Measurements from ENCODE around the gene DISP2.

The DISP2 gene

DNA sequence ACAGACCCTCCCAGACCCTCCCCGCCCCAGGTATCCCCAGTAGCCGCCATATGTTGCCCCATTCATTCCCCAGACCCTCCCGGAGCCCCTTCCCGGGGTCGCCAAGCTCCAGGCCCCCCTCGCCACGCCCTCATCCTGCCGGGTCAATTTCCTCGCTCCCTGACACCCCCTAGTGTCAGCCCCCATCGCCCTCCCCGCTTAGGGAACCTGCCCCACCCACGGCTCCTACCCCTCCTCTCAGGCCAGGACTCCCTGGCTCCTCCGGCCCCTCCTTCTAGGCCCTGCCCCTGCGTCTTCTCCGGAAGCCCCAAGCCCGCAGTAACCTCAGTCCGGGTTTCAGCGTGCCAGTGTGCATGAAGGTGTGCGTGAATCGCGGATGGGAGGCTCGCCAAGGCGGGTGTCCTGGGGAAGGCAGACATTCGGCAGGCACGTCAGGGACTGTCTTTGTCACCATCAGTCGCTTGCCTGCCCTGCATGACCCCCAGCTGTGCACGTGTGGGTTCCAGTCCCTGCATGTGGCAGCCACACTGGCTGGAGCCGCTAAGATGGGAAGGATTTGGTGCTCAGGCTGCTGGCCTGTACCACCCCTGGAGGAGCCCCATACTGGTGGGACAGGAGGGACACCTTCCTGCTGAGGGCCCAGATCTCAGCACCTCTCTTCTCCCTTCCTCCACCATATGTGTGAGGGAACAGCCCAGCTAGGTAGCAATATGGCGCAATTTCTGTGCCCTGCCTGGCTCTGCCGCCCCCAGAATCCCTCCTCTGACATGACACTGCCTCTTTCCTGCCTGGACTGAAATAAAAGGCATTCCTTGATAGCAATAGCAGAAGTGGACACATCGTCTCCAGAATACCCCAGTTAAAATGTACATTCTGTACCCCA, 693 bp downstream of the DISP2 start:
- TF ChIP-seq CTCF (IDR thresholded peaks at IDR 0.05; ENCODE audit: unreplicated experiment in 3 of 3) = no peak
- H3K4me3 Mint-ChIP-seq = peak overlapping the region; percentile 79 to 85 (median 84)
- H3K36me3 Mint-ChIP-seq (ENCODE audit: low read depth) = no peaks in the 10 kb centered on the region
- no peaks in the 10 kb centered on the region for H3K9me3 Mint-ChIP-seq
- no peak overlapping the region for H3K27ac Mint-ChIP-seq
- peaks cover 22% of the 10 kb centered on the region for H3K4me1 Mint-ChIP-seq
- H3K27me3 Mint-ChIP-seq (ENCODE audit: low read depth) = peaks cover 51% of the 10 kb centered on the region

DNA sequence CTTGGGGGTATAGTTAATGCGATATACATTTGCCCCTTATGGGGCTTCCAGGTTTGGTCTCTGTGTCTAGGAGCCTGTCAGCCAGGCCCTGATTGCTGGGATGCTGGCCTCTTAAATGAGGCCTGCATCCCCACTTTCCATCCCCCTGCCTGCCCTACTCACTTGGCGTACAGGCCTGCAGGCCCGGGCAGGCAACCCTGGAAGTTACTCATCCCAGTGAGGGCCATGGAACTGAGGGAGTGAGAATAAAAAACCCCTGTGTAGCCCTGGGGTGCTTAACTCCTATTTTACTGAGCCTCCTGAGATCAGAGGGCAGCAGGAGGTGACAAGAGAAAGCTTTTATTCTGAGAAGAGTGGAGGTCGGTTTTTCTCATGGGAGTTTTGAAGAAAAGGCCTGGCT, 2.0 kb downstream of the DISP2 start:
- Mint-ChIP-seq H3K27me3 (ENCODE audit: low read depth) (peaks cover 61% of the 10 kb centered on the region), H3K27ac (no peak overlapping the region), H3K4me1 (peaks cover 10% of the 10 kb centered on the region), H3K9me3 (no peaks in the 10 kb centered on the region), H3K36me3 (ENCODE audit: low read depth) (no peaks in the 10 kb centered on the region), H3K4me3 (peak overlapping the region; percentile 79 to 85 (median 84))
- no peak for TF ChIP-seq CTCF (IDR thresholded peaks at IDR 0.05; ENCODE audit: unreplicated experiment in 3 of 3)

DNA sequence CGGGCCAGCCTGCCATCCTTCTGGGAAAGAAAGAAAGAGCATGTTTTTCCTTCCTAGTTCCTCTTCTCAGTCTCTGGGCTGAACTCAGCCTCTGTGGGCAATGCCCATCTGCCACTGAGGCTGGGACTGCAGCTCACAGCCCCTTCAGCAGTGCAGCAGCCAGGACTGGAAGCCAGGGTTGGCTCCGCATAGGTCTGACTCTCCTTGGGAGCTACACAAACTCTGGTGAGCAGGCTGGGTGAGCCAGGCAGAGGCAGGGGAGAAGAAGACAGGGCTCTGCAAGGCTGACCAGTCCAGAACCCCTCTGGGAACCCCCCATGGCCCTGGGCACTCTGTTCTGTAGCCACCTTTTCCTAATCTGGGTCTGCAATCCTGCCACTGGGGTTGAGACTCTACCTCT, 3.6 kb downstream of the DISP2 start:
- Mint-ChIP-seq H3K27me3 (ENCODE audit: low read depth) (peaks cover 72% of the 10 kb centered on the region), H3K36me3 (ENCODE audit: low read depth) (no peaks in the 10 kb centered on the region), H3K9me3 (no peaks in the 10 kb centered on the region), H3K4me1 (peaks cover 11% of the 10 kb centered on the region), H3K4me3 (no peak overlapping the region), H3K27ac (no peak overlapping the region)
- no peak for TF ChIP-seq CTCF (IDR thresholded peaks at IDR 0.05; ENCODE audit: unreplicated experiment in 3 of 3)

DNA sequence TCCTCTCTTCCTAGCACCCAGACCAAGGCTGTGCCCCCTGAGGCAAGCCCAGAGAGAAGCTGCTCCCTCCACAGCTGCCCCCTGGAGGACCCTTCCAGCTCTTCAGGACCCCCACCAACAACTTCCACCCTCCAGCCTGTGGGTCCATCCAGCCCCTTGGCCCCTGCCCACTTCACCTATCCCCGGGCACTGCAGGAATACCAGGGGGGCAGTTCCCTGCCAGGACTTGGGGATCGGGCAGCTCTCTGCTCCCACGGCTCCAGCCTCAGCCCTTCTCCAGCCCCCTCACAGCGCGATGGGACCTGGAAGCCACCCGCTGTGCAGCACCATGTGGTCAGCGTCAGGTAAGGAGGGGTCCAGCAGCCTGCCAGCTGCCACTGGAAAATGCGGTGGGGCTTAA, 5.6 kb downstream of the DISP2 start:
- Mint-ChIP-seq H3K27me3 (ENCODE audit: low read depth) (peaks cover 72% of the 10 kb centered on the region), H3K27ac (no peak overlapping the region), H3K4me3 (no peak overlapping the region), H3K4me1 (peaks cover 5% of the 10 kb centered on the region), H3K9me3 (no peaks in the 10 kb centered on the region), H3K36me3 (ENCODE audit: low read depth) (no peaks in the 10 kb centered on the region)
- TF ChIP-seq CTCF (IDR thresholded peaks at IDR 0.05; ENCODE audit: unreplicated experiment in 3 of 3) = no peak

DNA sequence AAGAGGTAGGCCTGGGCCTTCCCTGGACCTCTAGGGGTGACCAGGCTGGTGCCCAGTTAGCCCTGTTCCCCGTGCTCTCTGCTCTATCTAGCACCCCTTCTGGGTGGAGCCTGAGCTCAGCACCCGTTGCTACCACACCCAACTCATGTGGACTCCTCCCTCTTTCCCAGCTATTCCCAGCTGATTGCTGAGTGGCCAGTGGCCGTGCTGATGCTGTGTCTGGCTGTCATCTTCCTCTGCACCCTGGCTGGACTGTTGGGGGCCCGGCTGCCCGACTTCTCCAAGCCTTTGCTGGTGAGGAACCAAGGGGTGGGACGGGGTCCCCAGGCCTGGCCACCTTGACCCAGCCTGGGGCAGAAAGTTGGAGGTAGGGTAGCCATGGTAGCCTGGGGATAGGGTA, 6.2 kb downstream of the DISP2 start:
- no peak for TF ChIP-seq CTCF (IDR thresholded peaks at IDR 0.05; ENCODE audit: unreplicated experiment in 3 of 3)
- H3K9me3 Mint-ChIP-seq = no peaks in the 10 kb centered on the region
- H3K4me3 Mint-ChIP-seq = no peak overlapping the region
- H3K27me3 Mint-ChIP-seq (ENCODE audit: low read depth) = peaks cover 73% of the 10 kb centered on the region
- no peak overlapping the region for H3K27ac Mint-ChIP-seq
- H3K36me3 Mint-ChIP-seq (ENCODE audit: low read depth) = no peaks in the 10 kb centered on the region
- peaks cover 8% of the 10 kb centered on the region for H3K4me1 Mint-ChIP-seq

DNA sequence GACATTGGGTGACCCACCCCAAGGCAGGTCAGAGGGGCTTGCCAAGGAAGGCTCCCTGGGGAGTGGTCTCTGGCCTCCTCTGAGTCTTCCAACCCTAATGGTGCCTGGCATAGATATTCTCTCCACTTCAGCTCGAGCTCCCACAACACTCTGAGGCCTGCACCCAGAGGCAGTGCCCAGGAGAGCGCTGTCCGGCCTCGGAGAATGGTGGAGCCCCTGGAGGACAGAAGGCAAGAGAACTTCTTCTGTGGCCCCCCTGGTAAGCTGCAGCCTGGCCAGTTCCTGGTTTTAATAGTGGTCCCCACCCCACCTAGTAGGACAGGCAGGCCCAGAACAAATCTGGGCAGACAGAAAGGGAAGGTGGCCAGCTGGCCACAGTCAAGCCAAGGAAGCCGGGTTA, 7.0 kb downstream of the DISP2 start:
- no peak for TF ChIP-seq CTCF (IDR thresholded peaks at IDR 0.05; ENCODE audit: unreplicated experiment in 3 of 3)
- H3K27ac Mint-ChIP-seq = no peak overlapping the region
- H3K9me3 Mint-ChIP-seq = no peaks in the 10 kb centered on the region
- H3K4me1 Mint-ChIP-seq = peaks cover 9% of the 10 kb centered on the region
- H3K4me3 Mint-ChIP-seq = no peak overlapping the region
- no peaks in the 10 kb centered on the region for H3K36me3 Mint-ChIP-seq (ENCODE audit: low read depth)
- H3K27me3 Mint-ChIP-seq (ENCODE audit: low read depth) = peaks cover 66% of the 10 kb centered on the region
